ENCODE measurements around the gene SLC18A2. TPM values are rescaled to one million over a fixed set of nuclear protein-coding genes. Genes with fewer than 3 reads are reported as not detected.

The SLC18A2 gene
- total and polyA plus RNA-seq, 7 donors, result 0.23 to 1.4 (median 0.55) TPM

- intact Hi-C loops (cut with DNase I), result no loop called here
- TF ChIP-seq POLR2A (IDR thresholded peaks at IDR 0.05) (no peak), POLR2AphosphoS5 (IDR thresholded peaks at IDR 0.05) (no peak), EP300 (IDR thresholded peaks at IDR 0.05) (no peak), CTCF (IDR thresholded peaks at IDR 0.05) (no peak)
- peaks cover 0 to 17% (median 11%) of the 10 kb centered on the region in 4 donors for H3K4me1 ChIP-seq
- WGBS, 2 donors, result 6 to 7% methylated on average over 56 of the region's 56 CpGs
- no peaks in the 10 kb centered on the region for H3K9me3 ChIP-seq
- H3K4me3 ChIP-seq, result peak overlapping the region in 2 of 4 donors; percentile 18 to 23
- no peak overlapping the region for H3K27ac ChIP-seq
- H3K36me3 ChIP-seq, result no peaks in the 10 kb centered on the region
- peaks cover 25 to 45% (median 26%) of the 10 kb centered on the region in 3 donors for H3K27me3 ChIP-seq
- DNase-seq, result no peak
Measured at GRCh38 chr10:117241541-117242462, 888 bp downstream of the SLC18A2 start.

- intact Hi-C loops (cut with DNase I), result no loop called here
Measured at GRCh38 chr10:117242463-117242832, 1.5 kb downstream of the SLC18A2 start.

GRCh38 chr10:117246997-117247671 is 6.2 kb downstream of the SLC18A2 start:
- Histone ChIP-seq H3K27ac (no peak overlapping the region), H3K9me3 (no peaks in the 10 kb centered on the region), H3K4me3 (no peak overlapping the region), H3K4me1 (peaks cover 0 to under 1% (median 0%) of the 10 kb centered on the region in 4 donors), H3K27me3 (peaks cover 0 to 25% (median 0%) of the 10 kb centered on the region in 3 donors), H3K36me3 (no peaks in the 10 kb centered on the region)
- TF ChIP-seq POLR2A (IDR thresholded peaks at IDR 0.05) (no peak), POLR2AphosphoS5 (IDR thresholded peaks at IDR 0.05) (no peak), EP300 (IDR thresholded peaks at IDR 0.05) (no peak), CTCF (IDR thresholded peaks at IDR 0.05) (no peak)
- intact Hi-C loops (cut with DNase I), result no loop called here
- no peak for DNase-seq
- 69 to 85% methylated on average over 3 of the region's 3 CpGs for WGBS, 2 donors

More at GRCh38 chr10:117242463-117242832, 1.5 kb downstream of the SLC18A2 start:
- Histone ChIP-seq H3K4me1 (peaks cover 0 to 17% (median 11%) of the 10 kb centered on the region in 4 donors), H3K27ac (no peak overlapping the region), H3K27me3 (peaks cover 25 to 45% (median 26%) of the 10 kb centered on the region in 3 donors), H3K36me3 (no peaks in the 10 kb centered on the region), H3K9me3 (no peaks in the 10 kb centered on the region), H3K4me3 (no peak overlapping the region)
- TF ChIP-seq POLR2AphosphoS5 (IDR thresholded peaks at IDR 0.05), result no peak
- no peak for TF ChIP-seq POLR2A (IDR thresholded peaks at IDR 0.05)
- TF ChIP-seq CTCF (IDR thresholded peaks at IDR 0.05), result no peak
- no peak for TF ChIP-seq EP300 (IDR thresholded peaks at IDR 0.05)
- no peak for DNase-seq
- 87 to 90% methylated on average over 8 of the region's 8 CpGs for WGBS, 2 donors

GRCh38 chr10:117248750-117249465 is 8.0 kb downstream of the SLC18A2 start:
- Histone ChIP-seq H3K4me1 (no peaks in the 10 kb centered on the region), H3K36me3 (no peaks in the 10 kb centered on the region), H3K27ac (no peak overlapping the region), H3K9me3 (no peaks in the 10 kb centered on the region), H3K4me3 (no peak overlapping the region), H3K27me3 (peaks cover 0 to 7% (median 0%) of the 10 kb centered on the region in 3 donors)
- intact Hi-C loops (cut with DNase I), result no loop called here
- no peak for DNase-seq
- WGBS, 2 donors, result 43 to 64% methylated on average over 10 of the region's 10 CpGs
- TF ChIP-seq EP300 (IDR thresholded peaks at IDR 0.05) (no peak), POLR2AphosphoS5 (IDR thresholded peaks at IDR 0.05) (no peak), POLR2A (IDR thresholded peaks at IDR 0.05) (no peak), CTCF (IDR thresholded peaks at IDR 0.05) (no peak)

Measured in sigmoid colon (tissue), 7 donors.